ENCODE data around the gene RPTN. TPM values are rescaled to one million over a fixed set of nuclear protein-coding genes. Genes with fewer than 3 reads are reported as not detected.

The RPTN gene
- total and polyA plus RNA-seq, 2 experiments from 2014 or later, result not detected

GRCh38 chr1:152143150-152143887 is 15.7 kb downstream of the RPTN start (continued):
- no peak for TF ChIP-seq ZNF462 (CRISPR knock-in tag; IDR thresholded peaks at IDR 0.05)
- no peak for TF ChIP-seq NANOG (IDR thresholded peaks at IDR 0.05; ENCODE audit: borderline replicate concordance)

- Histone ChIP-seq H3K27me3 (ENCODE audit: insufficient read depth) (no peaks in the 10 kb centered on the region; the same call in 1 of the 2 replicates), H3F3A (replicated peaks; ENCODE audit: low read depth) (no peaks in the 10 kb centered on the region), H3K4me3 (no peak overlapping the region), H3K4me1 (ENCODE audit: insufficient read depth) (no peaks in the 10 kb centered on the region), H3K27ac (ENCODE audit: low read depth) (no peak overlapping the region), H3K4me2 (no peak overlapping the region), H3K9me2 (ENCODE audit: insufficient read depth) (no peaks in the 10 kb centered on the region), H3K36me3 (ENCODE audit: insufficient read depth) (no peaks in the 10 kb centered on the region), H3K79me2 (replicated peaks; ENCODE audit: insufficient read depth) (no peaks in the 10 kb centered on the region), H2AFZ (no peak overlapping the region), H4K20me1 (replicated peaks; ENCODE audit: insufficient read depth) (no peaks in the 10 kb centered on the region)
- H3K4me1 Mint-ChIP-seq, result no peaks in the 10 kb centered on the region
- H3K27ac Mint-ChIP-seq, result no peak overlapping the region
- H3K9me3 Mint-ChIP-seq, result peaks cover 28% of the 10 kb centered on the region
- H3K27me3 Mint-ChIP-seq (ENCODE audit: insufficient read depth, low read depth, poor library complexity), result no peaks in the 10 kb centered on the region
- ATAC-seq (peak; percentile 71), DNase-seq (ENCODE audit: low spot score) (peak; percentile 90)
- no peak overlapping the region for H3K4me3 Mint-ChIP-seq
- H3K36me3 Mint-ChIP-seq (ENCODE audit: low read depth), result peaks cover 13% of the 10 kb centered on the region
- TF ChIP-seq, protein P1, sequence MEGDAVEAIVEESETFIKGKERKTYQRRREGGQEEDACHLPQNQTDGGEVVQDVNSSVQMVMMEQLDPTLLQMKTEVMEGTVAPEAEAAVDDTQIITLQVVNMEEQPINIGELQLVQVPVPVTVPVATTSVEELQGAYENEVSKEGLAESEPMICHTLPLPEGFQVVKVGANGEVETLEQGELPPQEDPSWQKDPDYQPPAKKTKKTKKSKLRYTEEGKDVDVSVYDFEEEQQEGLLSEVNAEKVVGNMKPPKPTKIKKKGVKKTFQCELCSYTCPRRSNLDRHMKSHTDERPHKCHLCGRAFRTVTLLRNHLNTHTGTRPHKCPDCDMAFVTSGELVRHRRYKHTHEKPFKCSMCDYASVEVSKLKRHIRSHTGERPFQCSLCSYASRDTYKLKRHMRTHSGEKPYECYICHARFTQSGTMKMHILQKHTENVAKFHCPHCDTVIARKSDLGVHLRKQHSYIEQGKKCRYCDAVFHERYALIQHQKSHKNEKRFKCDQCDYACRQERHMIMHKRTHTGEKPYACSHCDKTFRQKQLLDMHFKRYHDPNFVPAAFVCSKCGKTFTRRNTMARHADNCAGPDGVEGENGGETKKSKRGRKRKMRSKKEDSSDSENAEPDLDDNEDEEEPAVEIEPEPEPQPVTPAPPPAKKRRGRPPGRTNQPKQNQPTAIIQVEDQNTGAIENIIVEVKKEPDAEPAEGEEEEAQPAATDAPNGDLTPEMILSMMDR (conservative IDR thresholded peaks at IDR 0.05; ENCODE audit: low read depth in 2 of 2), result peak; percentile 86 to 89
- TF ChIP-seq JUNB (IDR thresholded peaks at IDR 0.05; ENCODE audit: unreplicated experiment) (no peak), EZH2 (IDR thresholded peaks at IDR 0.05; ENCODE audit: low read depth, unreplicated experiment) (no peak)
- TF ChIP-seq, protein P2, sequence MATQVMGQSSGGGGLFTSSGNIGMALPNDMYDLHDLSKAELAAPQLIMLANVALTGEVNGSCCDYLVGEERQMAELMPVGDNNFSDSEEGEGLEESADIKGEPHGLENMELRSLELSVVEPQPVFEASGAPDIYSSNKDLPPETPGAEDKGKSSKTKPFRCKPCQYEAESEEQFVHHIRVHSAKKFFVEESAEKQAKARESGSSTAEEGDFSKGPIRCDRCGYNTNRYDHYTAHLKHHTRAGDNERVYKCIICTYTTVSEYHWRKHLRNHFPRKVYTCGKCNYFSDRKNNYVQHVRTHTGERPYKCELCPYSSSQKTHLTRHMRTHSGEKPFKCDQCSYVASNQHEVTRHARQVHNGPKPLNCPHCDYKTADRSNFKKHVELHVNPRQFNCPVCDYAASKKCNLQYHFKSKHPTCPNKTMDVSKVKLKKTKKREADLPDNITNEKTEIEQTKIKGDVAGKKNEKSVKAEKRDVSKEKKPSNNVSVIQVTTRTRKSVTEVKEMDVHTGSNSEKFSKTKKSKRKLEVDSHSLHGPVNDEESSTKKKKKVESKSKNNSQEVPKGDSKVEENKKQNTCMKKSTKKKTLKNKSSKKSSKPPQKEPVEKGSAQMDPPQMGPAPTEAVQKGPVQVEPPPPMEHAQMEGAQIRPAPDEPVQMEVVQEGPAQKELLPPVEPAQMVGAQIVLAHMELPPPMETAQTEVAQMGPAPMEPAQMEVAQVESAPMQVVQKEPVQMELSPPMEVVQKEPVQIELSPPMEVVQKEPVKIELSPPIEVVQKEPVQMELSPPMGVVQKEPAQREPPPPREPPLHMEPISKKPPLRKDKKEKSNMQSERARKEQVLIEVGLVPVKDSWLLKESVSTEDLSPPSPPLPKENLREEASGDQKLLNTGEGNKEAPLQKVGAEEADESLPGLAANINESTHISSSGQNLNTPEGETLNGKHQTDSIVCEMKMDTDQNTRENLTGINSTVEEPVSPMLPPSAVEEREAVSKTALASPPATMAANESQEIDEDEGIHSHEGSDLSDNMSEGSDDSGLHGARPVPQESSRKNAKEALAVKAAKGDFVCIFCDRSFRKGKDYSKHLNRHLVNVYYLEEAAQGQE (IDR thresholded peaks at IDR 0.05; ENCODE audit: unreplicated experiment), result no peak
These were observed 16.9 kb downstream of the RPTN start for GRCh38 chr1:152141971-152142584.

All from GM23338 (cell line).